Stimulated activated CD4-positive, alpha-beta T cell treated with anti-CD3 and anti-CD28 coated beads, Interleukin-15, amount 100 ng/mL, for 48 hours (primary cell): ENCODE measurements around the gene IGF2BP3.

Experiments used
- DNase-seq, 2 donors: peaks; one replicate each; pipeline ENCODE4 v3.0.0-alpha.2; 2020; ENCODE audit warnings: low read depth in 2 of 2

Gene IGF2BP3

DNA sequence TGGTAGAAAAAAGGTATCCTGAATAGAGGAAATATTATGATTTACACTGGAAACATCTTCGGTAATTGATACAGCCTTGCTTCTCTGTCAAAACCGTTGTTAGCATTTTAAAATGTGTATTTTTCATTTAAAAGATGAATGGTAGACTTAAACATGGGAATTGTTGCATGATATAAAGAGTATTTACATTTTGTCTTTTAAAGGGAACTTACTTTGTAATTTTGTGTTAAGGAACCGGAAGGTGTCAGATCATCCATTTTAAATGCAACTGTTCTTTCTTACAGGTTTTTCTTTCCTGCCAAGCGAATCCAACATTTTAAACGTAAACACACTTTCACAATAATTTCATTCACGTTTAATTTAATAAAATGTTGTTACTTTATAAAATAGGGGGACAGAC, 1.8 kb upstream of the IGF2BP3 start:
- no peak for DNase-seq

- DNase-seq = no peak
Observed at GRCh38 chr7:23471106-23471859, 992 bp upstream of the IGF2BP3 start.

DNA sequence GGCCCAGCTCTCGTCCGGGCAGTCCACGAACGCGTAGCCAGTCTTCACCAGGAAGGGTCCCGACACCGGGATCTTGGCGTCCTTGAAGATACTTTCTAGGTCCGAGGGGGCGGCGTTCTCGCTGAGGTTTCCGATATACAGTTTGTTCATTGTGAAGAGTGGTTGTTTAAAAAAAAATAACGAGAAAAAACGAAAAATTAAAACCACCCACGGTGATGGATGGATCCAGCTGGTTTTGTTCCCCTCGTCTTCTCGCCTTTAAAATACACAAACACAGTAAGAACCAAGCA, 385 bp downstream of the IGF2BP3 start:
- no peak for DNase-seq

GRCh38 chr7:23469150-23469960, 936 bp downstream of the IGF2BP3 start:
- DNase-seq = no peak

GRCh38 chr7:23468526-23469149, 1.7 kb downstream of the IGF2BP3 start:
- no peak for DNase-seq

- no peak for DNase-seq
Observed at GRCh38 chr7:23467806-23468525, 2.3 kb downstream of the IGF2BP3 start.

DNA sequence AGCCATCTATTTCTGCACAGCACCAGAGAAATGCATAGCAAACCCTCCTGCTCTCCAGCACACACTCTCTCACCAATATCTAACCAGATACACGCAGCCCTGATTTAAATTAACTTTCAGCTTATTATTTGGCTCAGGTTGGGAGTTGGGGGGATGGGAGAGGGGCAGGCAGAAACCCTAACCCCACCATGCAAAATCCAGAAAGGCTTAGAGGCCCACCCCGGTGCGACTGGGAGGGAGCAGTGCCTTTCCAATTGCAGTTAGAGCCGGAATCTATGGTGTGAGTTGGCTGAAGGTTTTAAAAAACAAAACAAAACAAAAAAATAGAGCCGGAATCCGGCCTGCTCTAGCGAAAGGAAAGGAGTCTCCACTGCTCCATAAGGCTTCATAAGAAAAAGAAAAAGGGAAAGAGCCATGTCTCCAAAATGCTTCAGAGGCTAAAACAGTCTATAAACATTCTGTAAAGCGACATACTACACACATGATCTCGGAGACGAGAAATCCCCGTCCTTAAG, 2.9 kb downstream of the IGF2BP3 start:
- DNase-seq = no peak

GRCh38 chr7:23462846-23463245, 7.4 kb downstream of the IGF2BP3 start:
- no peak for DNase-seq

DNA sequence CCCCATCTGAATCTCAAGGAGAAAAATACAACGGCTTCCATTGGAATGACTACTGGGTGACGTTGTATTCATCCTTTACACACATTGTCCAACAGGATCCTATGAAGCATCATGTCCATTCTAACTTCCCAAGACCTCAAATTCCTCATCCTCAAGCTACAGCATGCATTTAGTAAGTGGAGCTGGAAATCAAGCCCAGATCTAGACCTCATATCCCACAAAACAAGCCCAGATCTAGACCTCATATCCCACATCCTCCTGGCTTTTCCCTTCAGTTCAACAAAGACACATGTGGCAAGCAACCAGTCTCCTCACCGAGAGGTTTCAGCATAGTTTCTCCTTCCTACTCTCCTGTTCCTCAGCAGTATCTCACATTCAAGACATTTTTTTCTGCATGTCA, 12.2 kb downstream of the IGF2BP3 start:
- no peak for DNase-seq

GRCh38 chr7:23456093-23456492, 14.2 kb downstream of the IGF2BP3 start:
- no peak for DNase-seq

- no peak for DNase-seq
Observed at GRCh38 chr7:23454881-23455526, 15.3 kb downstream of the IGF2BP3 start.

GRCh38 chr7:23450518-23450917, 19.8 kb downstream of the IGF2BP3 start:
- no peak for DNase-seq

DNA sequence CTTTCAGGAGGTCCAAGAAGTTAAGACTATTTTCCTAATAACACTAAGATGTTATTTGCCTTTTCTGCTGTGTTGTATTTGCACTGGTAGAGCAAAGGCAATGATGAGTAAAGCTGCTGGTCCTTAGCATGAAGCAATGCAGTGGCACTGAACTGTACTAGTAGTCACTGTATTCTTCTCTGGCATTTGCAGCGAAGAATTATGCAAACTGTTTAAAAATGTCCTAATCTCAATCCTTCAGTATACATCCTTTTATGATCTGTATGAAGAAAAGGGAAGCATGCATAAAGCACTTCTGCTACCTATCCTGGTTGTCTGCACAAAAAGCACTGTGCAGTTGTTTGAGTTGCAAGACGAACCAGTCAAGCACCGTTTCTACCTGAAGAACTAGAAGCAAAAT, 20.4 kb downstream of the IGF2BP3 start:
- no peak for DNase-seq

DNA sequence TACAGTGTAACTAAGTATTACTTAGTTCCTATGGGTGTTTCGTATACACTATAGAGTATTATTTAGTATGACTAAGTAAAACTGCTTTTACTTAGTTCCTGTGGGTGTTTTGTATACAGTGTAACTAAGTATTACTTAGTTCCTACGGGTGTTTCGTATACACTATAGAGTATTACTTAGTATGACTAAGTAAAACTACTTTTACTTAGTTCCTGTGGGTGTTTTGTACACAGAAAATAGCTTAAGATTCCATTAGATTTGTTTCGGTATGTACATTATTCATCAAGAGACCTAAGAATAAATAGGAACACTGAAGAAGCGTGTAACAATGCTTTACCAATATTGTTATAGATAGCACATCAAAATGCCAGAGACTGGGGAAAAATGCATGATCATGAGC, 25.0 kb downstream of the IGF2BP3 start:
- no peak for DNase-seq

- no peak for DNase-seq
Observed at GRCh38 chr7:23443974-23444373, 26.3 kb downstream of the IGF2BP3 start.

GRCh38 chr7:23438171-23438570, 32.1 kb downstream of the IGF2BP3 start:
- DNase-seq = no peak

DNA sequence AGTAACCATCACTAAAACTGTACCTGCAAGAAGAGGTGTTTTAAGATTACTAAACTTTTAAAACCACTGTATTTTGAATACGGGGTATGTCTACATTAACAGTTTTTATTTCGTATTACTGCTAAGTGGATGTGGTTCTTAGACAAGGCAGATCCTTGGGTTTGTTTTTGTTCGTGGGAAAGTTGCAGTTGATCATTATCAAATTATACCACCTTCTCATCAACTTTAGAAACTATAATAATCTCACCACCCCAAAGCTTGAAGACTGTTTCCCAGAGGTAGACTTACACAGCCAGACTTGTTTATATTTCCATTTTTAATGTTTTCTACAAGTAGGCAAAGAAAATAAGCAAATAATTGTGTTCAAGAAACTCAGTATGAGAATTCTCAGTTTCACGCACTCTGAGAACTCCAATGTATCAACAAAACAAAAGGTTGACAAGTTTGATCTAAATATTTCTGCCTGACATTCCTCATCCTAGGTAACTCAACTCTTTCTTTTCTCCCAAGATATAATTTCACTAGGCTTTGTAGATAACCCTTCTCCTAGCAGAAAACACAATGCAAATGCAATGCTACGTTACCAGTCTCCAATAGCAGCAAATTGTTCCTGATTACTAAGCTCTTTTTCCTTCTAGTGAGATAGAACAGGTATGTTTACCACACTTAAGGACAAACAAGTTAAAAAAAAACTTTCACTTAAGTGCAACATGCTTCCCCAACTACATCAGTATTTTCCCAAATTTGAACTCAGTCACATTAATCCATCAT, 36.0 kb downstream of the IGF2BP3 start:
- DNase-seq = no peak

GRCh38 chr7:23431702-23432199, 38.5 kb downstream of the IGF2BP3 start:
- DNase-seq = no peak

DNA sequence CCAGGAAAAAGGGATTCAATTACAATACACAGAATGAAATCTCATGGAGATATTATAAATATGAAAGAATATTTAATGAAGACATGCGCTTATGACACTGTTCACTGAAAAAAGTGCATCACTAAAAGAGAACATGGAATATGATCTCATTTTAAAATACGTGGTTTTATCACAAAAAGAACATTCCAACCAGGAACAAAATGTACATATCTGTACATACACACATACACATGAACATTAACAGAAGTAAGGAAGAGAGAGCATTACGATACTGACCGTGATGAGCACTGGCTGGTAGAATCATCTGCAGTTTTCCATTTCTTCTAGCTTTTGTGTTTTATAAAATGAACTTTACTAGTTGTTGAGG, 39.4 kb downstream of the IGF2BP3 start:
- DNase-seq = no peak

- no peak for DNase-seq
Observed at GRCh38 chr7:23426876-23427275, 43.4 kb downstream of the IGF2BP3 start.

GRCh38 chr7:23422909-23423308, 47.4 kb downstream of the IGF2BP3 start:
- no peak for DNase-seq
